Cardiac muscle cell (in vitro differentiated cells and primary cell): ENCODE data around the gene IFNGR2. TPM values are rescaled to one million over a fixed set of nuclear protein-coding genes. Genes with fewer than 3 reads are reported as not detected.

ENCODE experiments used
- DNase-seq, 2 donors: peaks; one replicate each; pipeline versions ENCODE4 v3.0.0 to v3.0.0-alpha.2; 2010 to 2017; ENCODE audit warnings: low read depth in 1 of 2, low spot score in 1 of 2
- H3K27ac ChIP-seq: fragments of 200-600 bp; sonication (generic); 2 replicates; pipeline ENCODE4 v1.5.1; 2016
- H3K27me3 ChIP-seq: fragments of 200-600 bp; sonication (generic); 2 replicates; pipeline ENCODE4 v1.6.0; 2016; ENCODE audit warnings: control low read depth
- H3K36me3 ChIP-seq: fragments of 200-600 bp; sonication (generic); 2 replicates; pipeline ENCODE4 v1.5.1; 2016; ENCODE audit warnings: control low read depth
- H3K4me1 ChIP-seq: fragments of 200-600 bp; sonication (generic); 2 replicates; pipeline ENCODE4 v1.8.1; 2017; ENCODE audit warnings: low read depth, mild to moderate bottlenecking, mixed run types
- H3K4me3 ChIP-seq: fragments of 200-600 bp; sonication (generic); 2 replicates; pipeline ENCODE4 v1.5.1; 2016; ENCODE audit warnings: mild to moderate bottlenecking
- H3K9me3 ChIP-seq: fragments of 200-600 bp; sonication (generic); 2 replicates; pipeline ENCODE4 v1.5.1; 2017; ENCODE audit warnings: low read depth, mild to moderate bottlenecking, control low read depth
- polyA plus RNA-seq: library from polyadenylated mRNA; unstranded; fragments of >200 nt; fragmentation: Nextera tagmentation; extraction: Ambion mirVana; gene quantifications from 2 replicates; pipeline ENCODE4 v1.2.1, GENCODE V29; 2016
- total RNA-seq: library from RNA; depleted of rRNA; stranded (reverse); fragments of >200 nt; gene quantifications from 2 replicates; pipeline ENCODE4 v1.2.3, GENCODE V29; 2016
- TF ChIP-seq, protein P1 (sequence below): IDR thresholded peaks from 2 replicates; pipeline ENCODE4 v1.5.1; 2012; ENCODE audit warnings: low read depth, mild to moderate bottlenecking, low read length

IFNGR2 gene
- total and polyA plus RNA-seq, 2 experiments from 2014 or later: 36.8 to 64.6 TPM

DNA sequence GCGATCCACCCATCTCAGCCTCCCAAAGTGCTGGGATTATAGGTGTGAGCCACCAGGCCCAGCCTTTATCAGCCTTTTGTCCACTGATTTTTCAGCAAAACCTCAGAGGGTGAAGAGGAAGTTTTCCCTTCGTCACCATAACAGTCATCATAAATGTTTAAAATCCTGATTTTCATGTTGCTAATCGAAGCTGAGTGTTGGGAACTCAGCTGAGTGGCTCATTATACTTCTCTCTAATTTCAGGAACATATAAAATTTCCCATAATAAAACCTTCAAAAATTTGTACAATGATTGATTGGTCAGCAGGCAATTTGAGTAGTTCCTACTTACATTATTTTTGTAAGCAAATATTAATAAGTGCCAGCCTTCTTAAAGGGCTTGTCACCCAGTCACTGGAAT lies 31.8 kb upstream of the IFNGR2 start:
- Histone ChIP-seq H3K36me3 (no peaks in the 10 kb centered on the region), H3K4me3 (no peak overlapping the region), H3K27me3 (no peaks in the 10 kb centered on the region), H3K9me3 (no peaks in the 10 kb centered on the region), H3K27ac (no peak overlapping the region), H3K4me1 (no peaks in the 10 kb centered on the region)
- DNase-seq: no peak
- TF ChIP-seq, protein P1, sequence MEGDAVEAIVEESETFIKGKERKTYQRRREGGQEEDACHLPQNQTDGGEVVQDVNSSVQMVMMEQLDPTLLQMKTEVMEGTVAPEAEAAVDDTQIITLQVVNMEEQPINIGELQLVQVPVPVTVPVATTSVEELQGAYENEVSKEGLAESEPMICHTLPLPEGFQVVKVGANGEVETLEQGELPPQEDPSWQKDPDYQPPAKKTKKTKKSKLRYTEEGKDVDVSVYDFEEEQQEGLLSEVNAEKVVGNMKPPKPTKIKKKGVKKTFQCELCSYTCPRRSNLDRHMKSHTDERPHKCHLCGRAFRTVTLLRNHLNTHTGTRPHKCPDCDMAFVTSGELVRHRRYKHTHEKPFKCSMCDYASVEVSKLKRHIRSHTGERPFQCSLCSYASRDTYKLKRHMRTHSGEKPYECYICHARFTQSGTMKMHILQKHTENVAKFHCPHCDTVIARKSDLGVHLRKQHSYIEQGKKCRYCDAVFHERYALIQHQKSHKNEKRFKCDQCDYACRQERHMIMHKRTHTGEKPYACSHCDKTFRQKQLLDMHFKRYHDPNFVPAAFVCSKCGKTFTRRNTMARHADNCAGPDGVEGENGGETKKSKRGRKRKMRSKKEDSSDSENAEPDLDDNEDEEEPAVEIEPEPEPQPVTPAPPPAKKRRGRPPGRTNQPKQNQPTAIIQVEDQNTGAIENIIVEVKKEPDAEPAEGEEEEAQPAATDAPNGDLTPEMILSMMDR: no peak

DNA sequence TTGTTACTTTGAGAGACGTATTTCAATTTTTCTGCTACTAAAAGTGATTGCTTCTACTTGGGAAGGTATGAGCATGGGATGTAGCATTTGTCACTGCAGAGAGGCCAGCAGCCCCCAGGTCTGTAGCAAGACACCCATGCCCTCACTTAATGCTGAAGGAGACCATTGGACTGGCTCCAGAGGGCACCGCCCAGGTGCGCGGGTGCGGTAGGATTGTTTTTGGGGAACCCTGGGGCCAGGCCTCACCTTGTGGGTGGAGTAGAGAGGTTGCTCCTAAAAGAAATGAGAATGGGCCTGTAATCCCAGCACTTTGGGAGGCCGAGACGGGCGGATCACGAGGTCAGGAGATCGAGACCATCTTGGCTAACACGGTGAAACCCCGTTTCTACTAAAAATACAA lies 30.6 kb upstream of the IFNGR2 start:
- no peak for DNase-seq
- Histone ChIP-seq H3K36me3 (no peaks in the 10 kb centered on the region), H3K4me3 (no peak overlapping the region), H3K27me3 (peaks cover 8% of the 10 kb centered on the region), H3K4me1 (no peaks in the 10 kb centered on the region), H3K27ac (no peak overlapping the region), H3K9me3 (no peaks in the 10 kb centered on the region)
- TF ChIP-seq, protein P1: no peak

DNA sequence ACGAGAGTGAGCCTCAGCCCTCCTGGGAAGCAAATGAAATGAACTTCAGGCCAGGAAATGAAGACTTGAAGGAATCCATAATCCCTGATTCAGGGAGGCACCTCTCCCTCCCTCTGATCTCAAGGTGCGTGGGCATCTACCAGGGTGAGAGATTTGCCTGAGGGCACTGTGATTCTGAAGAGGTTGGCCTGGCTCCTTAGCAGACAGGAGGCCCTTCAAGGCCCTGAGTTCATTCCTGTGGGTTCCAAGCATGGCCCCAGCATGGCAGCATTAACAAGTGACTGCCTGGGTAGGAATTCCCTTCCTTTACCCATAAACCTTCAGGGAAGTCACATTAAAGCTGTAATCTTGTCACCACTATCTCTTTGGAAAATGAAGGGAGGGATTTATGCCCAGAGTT lies 29.8 kb upstream of the IFNGR2 start:
- H3K4me3 ChIP-seq: no peak overlapping the region
- no peaks in the 10 kb centered on the region for H3K9me3 ChIP-seq
- H3K27me3 ChIP-seq: peaks cover 8% of the 10 kb centered on the region
- no peak overlapping the region for H3K27ac ChIP-seq
- H3K4me1 ChIP-seq: no peaks in the 10 kb centered on the region
- TF ChIP-seq, protein P1: no peak
- DNase-seq: no peak
- H3K36me3 ChIP-seq: no peaks in the 10 kb centered on the region

DNA sequence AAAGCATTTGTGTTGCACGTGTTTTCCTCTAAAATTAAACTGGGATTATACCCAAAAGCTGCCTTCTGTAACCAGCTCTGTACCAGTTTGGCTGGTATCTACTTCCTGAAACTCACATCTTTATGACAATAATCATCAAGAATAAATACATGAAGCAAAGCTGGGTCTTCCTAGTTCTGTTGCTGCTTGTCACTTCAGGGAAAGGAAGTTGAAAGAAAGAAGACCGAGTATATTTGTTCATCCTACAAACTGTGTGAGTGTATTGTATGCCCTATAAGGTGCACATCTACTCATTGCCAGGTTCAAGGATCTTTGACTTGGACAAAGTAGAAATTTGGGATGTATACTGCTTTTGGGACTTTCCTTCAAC lies 29.1 kb upstream of the IFNGR2 start:
- no peak overlapping the region for H3K4me3 ChIP-seq
- no peaks in the 10 kb centered on the region for H3K9me3 ChIP-seq
- no peak overlapping the region for H3K27ac ChIP-seq
- TF ChIP-seq, protein P1: no peak
- no peaks in the 10 kb centered on the region for H3K36me3 ChIP-seq
- DNase-seq: no peak
- no peaks in the 10 kb centered on the region for H3K4me1 ChIP-seq
- H3K27me3 ChIP-seq: peaks cover 8% of the 10 kb centered on the region

DNA sequence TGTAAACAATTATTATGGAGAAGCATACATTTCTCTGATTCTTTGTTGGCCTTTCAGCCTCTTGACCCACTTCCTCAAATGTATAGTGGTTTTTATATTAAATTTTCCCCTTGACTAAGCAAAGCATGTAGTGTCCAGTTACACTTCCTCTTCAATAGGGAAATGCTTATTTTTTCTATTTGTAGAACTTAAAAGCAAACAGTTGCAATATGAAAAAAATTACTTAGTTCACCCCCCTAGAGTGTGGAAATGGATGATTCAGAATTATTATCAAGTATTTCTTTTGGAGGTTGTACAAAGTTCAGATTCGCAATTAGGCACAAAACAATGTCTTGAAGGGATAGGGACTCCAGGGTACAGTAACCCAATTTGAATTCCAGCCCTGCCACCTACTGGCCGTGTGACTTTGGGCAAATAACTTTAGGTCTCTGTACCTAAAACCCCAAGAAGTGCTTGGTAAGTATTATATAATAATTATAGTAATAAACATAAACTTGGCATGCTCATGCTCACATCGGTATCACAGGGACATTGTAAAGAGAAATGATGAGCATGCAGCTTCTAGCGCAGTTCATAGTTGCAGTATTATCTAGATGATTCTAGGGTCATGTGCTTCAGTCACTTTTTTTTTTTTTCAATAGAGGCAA lies 28.6 kb upstream of the IFNGR2 start:
- Histone ChIP-seq H3K27ac (no peak overlapping the region), H3K4me1 (no peaks in the 10 kb centered on the region), H3K4me3 (no peak overlapping the region), H3K27me3 (peaks cover 8% of the 10 kb centered on the region), H3K9me3 (no peaks in the 10 kb centered on the region), H3K36me3 (no peaks in the 10 kb centered on the region)
- TF ChIP-seq, protein P1: peak; percentile 68
- peak; percentile 29 to 82 for DNase-seq
